Adipocyte (in vitro differentiated cells): ENCODE results near the gene PPIE.

Source experiments
- DNase-seq: peaks from one replicate; pipeline ENCODE4 v3.0.0-alpha.2; 2015; ENCODE audit warnings: low read depth
- H3K27me3 ChIP-seq: replicated peaks from 2 replicates; pipeline ENCODE4 v1.7.0; 2013; ENCODE audit warnings: mild to moderate bottlenecking, low read length, moderate library complexity; ENCODE audit not compliant: control insufficient read depth, insufficient read depth
- H3K36me3 ChIP-seq: 2 replicates; pipeline ENCODE4 v1.7.0; 2013; ENCODE audit warnings: low read length, mild to moderate bottlenecking, moderate library complexity; ENCODE audit not compliant: control insufficient read depth, insufficient read depth, severe bottlenecking
- H3K4me1 ChIP-seq: 2 replicates; pipeline ENCODE4 v1.7.0; 2013; ENCODE audit warnings: mild to moderate bottlenecking, low read length, moderate library complexity; ENCODE audit not compliant: control insufficient read depth, insufficient read depth
- H3K4me3 ChIP-seq: 2 replicates; pipeline ENCODE4 v1.7.0; 2013; ENCODE audit warnings: mild to moderate bottlenecking, low read length, moderate library complexity
- H3K9ac ChIP-seq: 2 replicates; pipeline ENCODE4 v1.7.0; 2013; ENCODE audit warnings: mild to moderate bottlenecking, low read length, moderate library complexity
- H3K9me3 ChIP-seq: 2 replicates; pipeline ENCODE4 v1.7.0; 2013; ENCODE audit warnings: mild to moderate bottlenecking, low read length, moderate library complexity; ENCODE audit not compliant: control insufficient read depth

PPIE gene

DNA sequence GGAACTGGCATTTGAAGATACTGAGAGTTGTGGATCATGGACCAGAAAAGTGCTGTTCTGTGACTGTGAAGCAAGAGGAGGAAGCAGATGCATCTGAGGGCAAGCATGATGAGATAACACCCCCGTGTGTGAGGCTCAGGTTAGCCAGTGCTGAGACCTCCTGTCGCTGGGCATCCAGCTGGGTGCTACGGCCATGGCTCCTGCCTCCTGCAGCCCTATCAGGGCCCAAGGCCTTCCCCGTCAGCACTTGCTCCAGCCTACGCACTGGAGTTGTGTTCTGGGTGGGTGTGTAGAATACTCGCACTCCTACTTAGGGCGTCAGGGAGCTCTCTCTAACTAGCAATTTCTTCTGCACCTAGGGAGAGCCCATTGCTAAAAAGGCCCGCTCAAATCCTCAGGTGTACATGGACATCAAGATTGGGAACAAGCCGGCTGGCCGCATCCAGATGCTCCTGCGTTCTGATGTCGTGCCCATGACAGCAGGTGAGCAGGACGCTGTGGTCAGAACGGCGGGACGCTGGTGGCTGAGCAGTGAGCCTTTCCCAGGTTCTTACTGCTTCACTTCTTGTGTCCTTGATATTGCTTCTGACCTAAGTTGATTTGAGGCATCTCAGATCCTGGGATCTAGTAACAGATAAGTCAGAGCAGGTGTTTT lies 6.5 kb downstream of the PPIE start:
- no peak for DNase-seq
- Histone ChIP-seq H3K9me3 (no peaks in the 10 kb centered on the region), H3K9ac (no peak overlapping the region), H3K27me3 (no peaks in the 10 kb centered on the region), H3K36me3 (peaks cover 87% of the 10 kb centered on the region), H3K4me3 (no peak overlapping the region), H3K4me1 (no peaks in the 10 kb centered on the region)

DNA sequence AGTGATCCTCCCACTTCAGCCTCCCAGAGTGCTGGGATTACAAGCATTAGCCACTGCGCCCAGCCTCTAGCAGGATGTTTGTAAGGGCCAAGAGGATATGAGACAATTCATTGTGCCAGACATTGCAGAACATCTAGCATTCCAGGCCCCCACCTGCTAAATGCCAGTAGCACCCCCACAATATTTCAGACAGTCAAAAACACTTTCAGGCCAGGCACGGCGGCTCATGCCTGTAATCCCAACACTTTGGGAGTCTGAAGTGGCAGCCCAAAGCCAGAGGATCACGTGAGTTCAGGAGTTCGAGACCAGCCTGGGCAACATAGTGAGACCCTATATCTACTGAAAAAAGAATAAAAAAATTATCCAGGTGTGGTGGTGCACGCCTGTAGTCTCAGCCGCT lies 12.9 kb downstream of the PPIE start:
- no peak overlapping the region for H3K9ac ChIP-seq
- peaks cover 94% of the 10 kb centered on the region for H3K36me3 ChIP-seq
- H3K27me3 ChIP-seq: no peaks in the 10 kb centered on the region
- DNase-seq: no peak
- H3K4me1 ChIP-seq: no peaks in the 10 kb centered on the region
- no peaks in the 10 kb centered on the region for H3K9me3 ChIP-seq
- H3K4me3 ChIP-seq: no peak overlapping the region

DNA sequence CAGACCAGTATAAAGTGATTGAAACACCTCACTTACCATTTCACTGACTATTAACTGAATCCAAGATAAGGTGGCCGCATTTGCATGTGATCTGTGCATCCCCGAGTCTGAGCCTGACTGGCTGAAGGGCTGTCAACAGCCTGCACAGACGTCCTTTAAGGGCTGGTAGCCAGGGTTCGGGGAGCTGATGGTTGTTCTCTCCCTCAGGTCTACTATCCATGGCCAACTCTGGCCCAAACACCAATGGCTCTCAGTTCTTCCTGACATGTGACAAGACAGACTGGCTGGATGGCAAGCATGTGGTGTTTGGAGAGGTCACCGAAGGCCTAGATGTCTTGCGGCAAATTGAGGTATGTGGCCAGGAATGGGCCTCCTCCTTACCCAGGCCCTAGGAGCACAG lies 14.0 kb downstream of the PPIE start:
- no peak for DNase-seq
- Histone ChIP-seq H3K4me1 (no peaks in the 10 kb centered on the region), H3K9me3 (no peaks in the 10 kb centered on the region), H3K4me3 (no peak overlapping the region), H3K27me3 (no peaks in the 10 kb centered on the region), H3K36me3 (peaks cover 95% of the 10 kb centered on the region), H3K9ac (no peak overlapping the region)

DNA sequence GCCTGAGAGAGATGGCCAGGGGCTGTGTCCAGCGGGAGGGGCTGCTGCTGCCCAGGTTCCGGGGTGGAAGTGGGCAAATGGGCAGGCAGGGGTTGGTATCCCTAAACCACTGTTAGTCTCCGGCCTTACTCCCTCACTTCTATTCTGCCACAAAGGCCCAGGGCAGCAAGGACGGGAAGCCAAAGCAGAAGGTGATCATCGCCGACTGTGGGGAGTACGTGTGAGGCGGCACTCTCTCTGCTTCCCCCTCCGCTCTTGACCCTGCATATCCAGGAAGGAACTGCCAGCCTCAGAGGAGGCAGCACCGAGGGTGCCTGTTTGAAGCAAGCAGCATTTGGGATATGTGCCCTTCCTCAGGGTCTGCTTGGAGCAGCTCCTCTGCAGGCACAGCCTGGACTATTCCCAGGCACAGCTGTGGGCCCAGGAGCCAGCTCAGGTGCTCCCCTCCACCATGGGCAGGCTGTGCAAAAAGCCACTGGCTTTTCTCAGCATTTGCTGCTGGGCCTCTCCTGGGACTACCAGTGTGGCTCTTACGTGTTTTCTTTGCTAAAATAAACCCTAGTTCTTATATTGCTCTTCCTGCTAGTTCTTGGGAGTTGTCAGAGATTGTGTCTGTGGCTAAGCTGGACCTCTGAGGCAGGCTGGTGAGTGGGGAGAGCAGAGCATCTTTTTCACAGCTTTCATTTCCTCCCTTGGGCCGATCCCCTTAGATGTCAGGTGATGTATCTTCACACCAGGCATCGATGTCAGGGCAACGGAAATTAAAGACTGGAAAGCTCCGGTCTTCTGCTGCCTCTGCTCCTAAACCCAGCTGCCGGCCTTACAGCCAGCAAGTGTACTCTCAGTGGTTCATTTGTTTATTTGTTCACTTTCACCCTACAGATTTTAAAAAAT lies 14.7 kb downstream of the PPIE start:
- Histone ChIP-seq H3K27me3 (no peaks in the 10 kb centered on the region), H3K9ac (no peak overlapping the region), H3K4me3 (no peak overlapping the region), H3K9me3 (no peaks in the 10 kb centered on the region), H3K4me1 (no peaks in the 10 kb centered on the region), H3K36me3 (peaks cover 94% of the 10 kb centered on the region)
- DNase-seq: no peak

DNA sequence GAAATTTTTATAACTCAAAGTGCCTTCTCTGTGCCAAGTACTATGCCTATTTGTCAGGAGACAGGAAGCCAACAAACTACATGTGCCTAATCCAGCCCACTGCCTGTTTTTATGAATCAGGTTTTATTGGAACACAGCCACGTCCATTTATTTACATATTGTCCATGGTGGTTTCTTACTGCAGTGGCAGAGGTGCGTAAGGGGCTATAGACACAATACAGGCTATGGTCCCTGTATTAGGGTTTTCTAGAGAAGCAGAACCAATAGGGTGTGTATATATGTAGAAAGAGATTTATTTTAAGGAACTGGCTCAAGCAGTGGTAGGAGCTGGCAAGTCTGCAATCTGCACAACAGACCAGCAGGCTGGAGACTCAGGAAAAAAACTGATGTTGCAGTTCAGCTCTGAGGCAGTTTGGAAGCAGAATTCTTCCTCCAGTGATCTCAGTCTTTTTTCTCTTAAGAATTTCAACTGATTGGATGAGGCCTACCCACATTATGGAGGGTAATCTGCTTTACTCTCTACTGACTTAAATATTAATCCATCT lies 15.4 kb downstream of the PPIE start:
- Histone ChIP-seq H3K4me1 (no peaks in the 10 kb centered on the region), H3K27me3 (no peaks in the 10 kb centered on the region), H3K4me3 (no peak overlapping the region), H3K36me3 (peaks cover 87% of the 10 kb centered on the region), H3K9me3 (no peaks in the 10 kb centered on the region), H3K9ac (no peak overlapping the region)
- no peak for DNase-seq

DNA sequence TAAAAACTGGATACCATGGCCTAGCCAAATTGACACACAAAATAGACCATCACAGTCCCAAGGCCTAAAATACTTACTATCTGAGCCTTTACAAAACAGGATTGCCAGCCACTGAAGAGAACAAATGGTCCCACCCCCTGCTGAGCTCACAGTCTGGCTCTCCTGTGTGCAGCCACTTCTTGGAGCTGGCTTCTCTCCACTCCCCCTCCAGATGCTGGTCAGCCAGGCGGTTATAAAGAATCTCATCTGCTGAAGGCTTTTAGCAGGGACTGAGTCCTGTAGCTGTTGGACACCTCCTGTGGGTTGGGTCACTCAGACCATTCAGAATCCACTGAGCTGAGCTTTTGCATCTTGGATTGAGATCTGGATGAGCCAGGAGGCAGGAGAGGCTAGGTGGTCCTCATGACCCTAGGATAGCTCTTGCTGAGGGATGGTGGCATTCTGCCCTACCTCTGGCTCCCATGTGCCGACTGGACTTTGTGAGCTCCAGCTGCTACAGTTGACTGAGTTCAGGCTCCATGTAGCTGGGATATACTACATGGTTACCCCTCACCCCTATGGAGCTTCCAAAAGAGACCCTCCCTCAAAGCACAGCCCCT lies 16.3 kb downstream of the PPIE start:
- DNase-seq: no peak
- Histone ChIP-seq H3K27me3 (no peaks in the 10 kb centered on the region), H3K9me3 (no peaks in the 10 kb centered on the region), H3K36me3 (peaks cover 86% of the 10 kb centered on the region), H3K4me3 (no peak overlapping the region), H3K4me1 (no peaks in the 10 kb centered on the region), H3K9ac (no peak overlapping the region)

DNA sequence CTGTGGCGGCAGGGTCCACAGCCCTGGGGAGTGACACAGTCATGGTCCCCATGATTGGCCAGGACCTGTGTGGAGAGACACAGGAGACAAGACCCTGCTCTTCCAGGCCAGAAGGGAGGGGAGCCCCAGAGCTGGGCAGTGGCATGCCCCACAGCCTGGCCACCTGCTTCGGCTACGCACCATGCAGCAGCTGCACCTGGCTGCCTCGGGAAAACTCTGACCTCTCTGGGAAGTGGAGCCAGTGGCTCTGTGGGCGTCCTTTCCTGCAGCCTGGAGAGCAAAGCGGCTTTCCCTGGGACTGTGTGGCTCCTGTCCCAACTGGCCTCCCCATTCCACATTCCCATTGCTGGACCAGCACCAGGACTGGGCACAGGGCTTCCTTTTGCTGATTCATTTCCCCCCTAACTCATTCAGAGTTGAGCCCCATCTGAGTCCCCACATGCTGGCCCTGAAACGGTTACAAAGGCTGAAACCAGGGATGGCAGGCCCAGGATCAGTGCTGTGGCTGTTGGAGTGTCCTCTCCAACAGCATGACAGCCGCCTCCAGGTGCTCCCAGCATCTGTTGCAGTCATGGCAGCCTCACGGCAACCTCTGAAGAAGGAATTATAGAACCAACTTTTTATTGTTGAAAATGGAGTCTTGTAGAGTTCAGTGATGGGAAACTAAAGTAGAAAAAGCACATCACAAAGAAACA lies 17.4 kb downstream of the PPIE start:
- Histone ChIP-seq H3K36me3 (peaks cover 76% of the 10 kb centered on the region), H3K4me3 (no peak overlapping the region), H3K4me1 (no peaks in the 10 kb centered on the region), H3K9ac (no peak overlapping the region), H3K27me3 (no peaks in the 10 kb centered on the region), H3K9me3 (no peaks in the 10 kb centered on the region)
- no peak for DNase-seq

DNA sequence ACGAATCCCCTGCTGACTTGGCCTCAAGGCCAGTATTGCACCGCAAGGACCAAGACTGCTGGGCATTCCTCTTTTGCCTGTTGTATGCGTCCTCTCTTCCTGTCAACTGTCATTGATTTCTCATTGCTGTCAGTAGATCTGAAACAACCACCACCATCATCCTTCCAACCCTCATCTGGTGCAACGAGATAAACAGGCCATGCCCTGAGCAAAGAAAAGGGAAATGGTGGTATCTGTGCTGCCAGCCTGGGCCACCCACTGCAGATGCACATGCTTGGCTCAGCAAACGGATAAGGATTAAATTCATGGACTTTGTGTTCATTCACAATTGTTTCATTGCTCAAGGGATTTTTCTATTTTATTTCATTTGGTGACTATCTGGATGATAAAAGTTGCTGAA lies 18.8 kb downstream of the PPIE start:
- Histone ChIP-seq H3K4me3 (no peak overlapping the region), H3K27me3 (no peaks in the 10 kb centered on the region), H3K9ac (no peak overlapping the region), H3K36me3 (peaks cover 62% of the 10 kb centered on the region), H3K4me1 (no peaks in the 10 kb centered on the region), H3K9me3 (no peaks in the 10 kb centered on the region)
- no peak for DNase-seq

DNA sequence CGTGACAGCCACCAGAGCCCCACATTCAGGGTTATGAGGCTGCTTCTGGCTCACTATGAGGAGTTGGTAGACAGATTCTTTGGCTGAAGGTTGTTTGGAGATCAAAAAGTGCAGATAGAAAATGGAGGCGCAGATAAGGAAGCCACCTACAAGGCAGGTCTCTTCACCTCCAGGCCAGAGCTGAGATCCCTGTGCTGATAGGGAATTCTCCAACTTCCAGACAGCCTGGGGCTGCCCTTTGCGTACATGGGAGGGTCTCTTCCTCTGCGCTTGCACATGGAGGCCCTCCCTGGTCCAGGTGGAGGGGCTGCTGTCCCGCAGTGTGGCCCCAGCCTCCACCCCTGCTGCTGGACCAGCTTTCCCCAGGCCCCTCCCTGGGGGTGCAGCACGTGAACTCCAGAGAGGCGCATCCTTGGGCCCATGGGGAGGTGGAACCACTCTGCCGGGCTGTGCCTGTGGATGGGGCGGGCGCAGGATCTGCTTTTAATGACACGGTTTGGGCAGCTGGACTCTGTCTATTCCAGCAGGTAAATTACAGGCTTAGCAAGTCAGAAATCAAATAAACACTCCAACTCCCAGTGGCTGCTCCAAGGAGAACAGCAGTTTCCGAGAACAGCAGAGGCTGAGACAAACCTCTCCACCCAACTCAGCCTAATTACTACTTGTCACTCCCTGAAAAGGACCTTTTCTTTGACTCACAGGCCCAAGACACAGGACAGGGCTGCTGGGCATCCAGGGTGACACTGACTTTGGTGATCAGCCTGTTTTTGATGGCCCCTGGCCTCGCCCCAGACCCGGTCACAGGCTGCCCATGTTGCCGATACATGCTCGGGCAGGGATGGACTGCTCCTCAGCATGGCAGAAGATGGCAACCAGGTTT lies 20.1 kb downstream of the PPIE start:
- Histone ChIP-seq H3K9ac (no peak overlapping the region), H3K36me3 (peaks cover 49% of the 10 kb centered on the region), H3K9me3 (no peaks in the 10 kb centered on the region), H3K27me3 (no peaks in the 10 kb centered on the region), H3K4me1 (no peaks in the 10 kb centered on the region), H3K4me3 (no peak overlapping the region)
- no peak for DNase-seq

DNA sequence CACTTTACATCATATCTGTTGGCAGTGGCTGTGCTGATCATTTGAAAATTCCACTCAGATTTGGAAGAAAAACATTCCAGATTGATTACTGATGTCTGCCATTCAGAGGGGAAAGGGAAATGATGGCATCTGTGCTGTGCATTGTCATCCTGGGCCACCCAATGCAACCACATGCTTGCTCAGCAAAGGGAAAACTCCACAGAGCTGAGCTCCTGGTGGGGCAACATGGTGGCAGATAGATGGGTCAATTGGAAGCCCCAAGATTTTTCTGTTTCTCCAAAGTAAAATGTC lies 20.7 kb downstream of the PPIE start:
- peaks cover 44% of the 10 kb centered on the region for H3K36me3 ChIP-seq
- no peak overlapping the region for H3K9ac ChIP-seq
- no peak overlapping the region for H3K4me3 ChIP-seq
- no peak for DNase-seq
- H3K9me3 ChIP-seq: no peaks in the 10 kb centered on the region
- no peaks in the 10 kb centered on the region for H3K4me1 ChIP-seq
- H3K27me3 ChIP-seq: no peaks in the 10 kb centered on the region
